ENCODE measurements around the gene PIAS4. TPM values are rescaled to one million over a fixed set of nuclear protein-coding genes. Genes with fewer than 3 reads are reported as not detected.

PIAS4 gene
- total RNA-seq, 1 experiment from 2014 or later, result 45.7 TPM

GRCh38 chr19:4019578-4019977 lies 12.0 kb downstream of the PIAS4 start:
- no peaks in the 10 kb centered on the region for H3K27me3 ChIP-seq (replicated peaks; ENCODE audit: control insufficient read depth, insufficient read depth, low read length)
- DNase-seq, result no peak
- no peak for TF ChIP-seq CTCF (IDR thresholded peaks at IDR 0.05; ENCODE audit: insufficient read depth in 1 of 2, low read depth in 1 of 2, low read length in 1 of 2, severe bottlenecking in 1 of 2, unreplicated experiment in 1 of 2)
- no peaks in the 10 kb centered on the region; the same call in 1 of the 2 replicates for H3K36me3 ChIP-seq (ENCODE audit: control insufficient read depth, insufficient read depth, low read length)
- Mint-ChIP-seq H3K36me3 (ENCODE audit: insufficient read depth, unreplicated experiment) (peaks cover 22% of the 10 kb centered on the region), H3K4me3 (ENCODE audit: unreplicated experiment) (no peak overlapping the region), H3K27me3 (ENCODE audit: insufficient read depth, unreplicated experiment) (no peaks in the 10 kb centered on the region), H3K4me1 (ENCODE audit: low read depth, unreplicated experiment) (no peaks in the 10 kb centered on the region), H3K9me3 (ENCODE audit: unreplicated experiment) (no peaks in the 10 kb centered on the region), H3K27ac (ENCODE audit: unreplicated experiment) (no peak overlapping the region)
- no peak overlapping the region for H3K4me3 ChIP-seq (ENCODE audit: low read depth, low read length)
- no peaks in the 10 kb centered on the region for H3K4me1 ChIP-seq
- H3K9me3 ChIP-seq, result no peaks in the 10 kb centered on the region
- no TSS peak for BruUV-seq (replicated peaks)
- POLR2A ChIA-PET, result interaction anchor here (0.6 kb wide), 1 partner anchor 12 kb away, joined by 3 read pairs; the partner anchor contains the start of gene PIAS4
- intact Hi-C loops (cut with micrococcal nuclease; ENCODE audit: unreplicated experiment), result no loop called here
- CTCF ChIA-PET, result no interaction called here

GRCh38 chr19:4023600-4024398 lies 16.3 kb downstream of the PIAS4 start:
- H3K27me3 ChIP-seq (replicated peaks; ENCODE audit: control insufficient read depth, insufficient read depth, low read length), result no peaks in the 10 kb centered on the region
- Mint-ChIP-seq H3K9me3 (ENCODE audit: unreplicated experiment) (no peaks in the 10 kb centered on the region), H3K27ac (ENCODE audit: unreplicated experiment) (no peak overlapping the region), H3K27me3 (ENCODE audit: insufficient read depth, unreplicated experiment) (no peaks in the 10 kb centered on the region), H3K36me3 (ENCODE audit: insufficient read depth, unreplicated experiment) (peaks cover 18% of the 10 kb centered on the region), H3K4me1 (ENCODE audit: low read depth, unreplicated experiment) (no peaks in the 10 kb centered on the region), H3K4me3 (ENCODE audit: unreplicated experiment) (no peak overlapping the region)
- H3K4me1 ChIP-seq, result no peaks in the 10 kb centered on the region
- no peak for TF ChIP-seq CTCF (IDR thresholded peaks at IDR 0.05; ENCODE audit: insufficient read depth in 1 of 2, low read depth in 1 of 2, low read length in 1 of 2, severe bottlenecking in 1 of 2, unreplicated experiment in 1 of 2)
- no peaks in the 10 kb centered on the region for H3K9me3 ChIP-seq
- no peak overlapping the region for H3K4me3 ChIP-seq (ENCODE audit: low read depth, low read length)
- H3K36me3 ChIP-seq (ENCODE audit: control insufficient read depth, insufficient read depth, low read length), result no peaks in the 10 kb centered on the region; the same call in none of the 2 replicates
- DNase-seq, result no peak
- intact Hi-C loops (cut with micrococcal nuclease; ENCODE audit: unreplicated experiment), result no loop called here
- ChIA-PET CTCF (no interaction called here), POLR2A (no interaction called here)
- no TSS peak for BruUV-seq (replicated peaks)

GRCh38 chr19:4025317-4025716 lies 17.8 kb downstream of the PIAS4 start:
- peaks cover 33% of the 10 kb centered on the region for H3K36me3 Mint-ChIP-seq (ENCODE audit: insufficient read depth, unreplicated experiment)
- intact Hi-C loops (cut with micrococcal nuclease; ENCODE audit: unreplicated experiment), result no loop called here
- H3K4me1 ChIP-seq, result no peaks in the 10 kb centered on the region
- no peak for DNase-seq
- ChIA-PET CTCF (no interaction called here), POLR2A (no interaction called here)
- no peaks in the 10 kb centered on the region for H3K4me1 Mint-ChIP-seq (ENCODE audit: low read depth, unreplicated experiment)
- H3K36me3 ChIP-seq (ENCODE audit: control insufficient read depth, insufficient read depth, low read length), result no peaks in the 10 kb centered on the region; the same call in none of the 2 replicates
- no peak overlapping the region for H3K4me3 ChIP-seq (ENCODE audit: low read depth, low read length)
- no peaks in the 10 kb centered on the region for H3K9me3 ChIP-seq
- no peak for TF ChIP-seq CTCF (IDR thresholded peaks at IDR 0.05; ENCODE audit: insufficient read depth in 1 of 2, low read depth in 1 of 2, low read length in 1 of 2, severe bottlenecking in 1 of 2, unreplicated experiment in 1 of 2)
- H3K27ac Mint-ChIP-seq (ENCODE audit: unreplicated experiment), result no peak overlapping the region
- H3K4me3 Mint-ChIP-seq (ENCODE audit: unreplicated experiment), result no peak overlapping the region
- no peaks in the 10 kb centered on the region for H3K27me3 ChIP-seq (replicated peaks; ENCODE audit: control insufficient read depth, insufficient read depth, low read length)
- no peaks in the 10 kb centered on the region for H3K27me3 Mint-ChIP-seq (ENCODE audit: insufficient read depth, unreplicated experiment)
- H3K9me3 Mint-ChIP-seq (ENCODE audit: unreplicated experiment), result no peaks in the 10 kb centered on the region
- BruUV-seq (replicated peaks), result no TSS peak

Data from Caco-2 (cell line).